Loucy (cell line): Measurements from ENCODE around the gene TTC39C.
A peak's percentile ranks its signal among the peaks of the same experiment; 100 is the strongest.

Source experiments
- H2AFZ ChIP-seq: fragments of 200-600 bp; sonication (generic); 2 replicates; pipeline ENCODE4 v1.6.0; 2016; ENCODE audit warnings: antibody characterized with exemption, mild to moderate bottlenecking, low read length, moderate library complexity
- H3F3A ChIP-seq: fragments of 200-600 bp; 2 replicates; pipeline ENCODE4 v1.6.0; 2016; ENCODE audit warnings: antibody characterized with exemption, low read depth, mild to moderate bottlenecking
- H3K27me3 ChIP-seq: fragments of 200-600 bp; sonication (generic); 2 replicates; pipeline ENCODE4 v1.6.1; 2014; ENCODE audit warnings: low read length, mild to moderate bottlenecking; ENCODE audit not compliant: insufficient read depth, poor library complexity, severe bottlenecking
- H3K36me3 ChIP-seq: fragments of 200-600 bp; sonication (generic); 2 replicates; pipeline ENCODE4 v1.6.1; 2016; ENCODE audit warnings: low read length; ENCODE audit not compliant: insufficient read depth
- H3K4me1 ChIP-seq: fragments of 200-600 bp; sonication (generic); 2 replicates; pipeline ENCODE4 v1.5.1; 2014; ENCODE audit warnings: low read length, mild to moderate bottlenecking; ENCODE audit not compliant: insufficient read depth, poor library complexity, severe bottlenecking
- H3K4me2 ChIP-seq: fragments of 200-600 bp; sonication (generic); 2 replicates; pipeline ENCODE4 v1.6.0; 2014; ENCODE audit warnings: antibody characterized with exemption, low read length, low read depth, mild to moderate bottlenecking; ENCODE audit not compliant: poor library complexity, severe bottlenecking
- H3K4me3 ChIP-seq: fragments of 200-600 bp; sonication (generic); 2 replicates; pipeline ENCODE4 v1.5.1; 2014; ENCODE audit warnings: low read length, mild to moderate bottlenecking, mixed read lengths; ENCODE audit not compliant: poor library complexity, severe bottlenecking
- H3K79me2 ChIP-seq: fragments of 200-600 bp; sonication (generic); 2 replicates; pipeline ENCODE4 v1.6.1; 2014; ENCODE audit warnings: low read length; ENCODE audit not compliant: insufficient read depth
- H3K9ac ChIP-seq: fragments of 200-600 bp; sonication (generic); 2 replicates; pipeline ENCODE4 v1.6.0; 2014; ENCODE audit warnings: mild to moderate bottlenecking, low read depth, low read length, moderate library complexity; ENCODE audit not compliant: poor library complexity, severe bottlenecking
- H3K9me2 ChIP-seq: fragments of 200-600 bp; sonication (generic); replicated peaks from 2 replicates; pipeline ENCODE4 v1.6.1; 2016; ENCODE audit warnings: low read depth, low read length, mixed read lengths
- H3K9me3 ChIP-seq: fragments of 200-600 bp; sonication (generic); 2 replicates; pipeline ENCODE4 v1.6.1; 2014; ENCODE audit warnings: mild to moderate bottlenecking, antibody characterized with exemption, low read length, low read depth; ENCODE audit not compliant: insufficient read depth
- H4K20me1 ChIP-seq: fragments of 200-600 bp; sonication (generic); 2 replicates; pipeline ENCODE4 v1.6.0; 2014; ENCODE audit warnings: antibody characterized with exemption, low read length, mild to moderate bottlenecking; ENCODE audit not compliant: insufficient read depth, poor library complexity, severe bottlenecking
- EZH2phosphoT487 ChIP-seq: fragments of 200-600 bp; IDR thresholded peaks from 2 replicates; pipeline ENCODE4 v1.6.1; 2018; ENCODE audit warnings: antibody characterized with exemption, mild to moderate bottlenecking, moderate library complexity, borderline replicate concordance
- TF ChIP-seq, protein P1 (sequence below): fragments of 200-600 bp; sonication (generic); conservative IDR thresholded peaks from 2 replicates; pipeline ENCODE4 v1.5.1; 2014; ENCODE audit warnings: mild to moderate bottlenecking, antibody characterized with exemption, low read length

Gene TTC39C

DNA sequence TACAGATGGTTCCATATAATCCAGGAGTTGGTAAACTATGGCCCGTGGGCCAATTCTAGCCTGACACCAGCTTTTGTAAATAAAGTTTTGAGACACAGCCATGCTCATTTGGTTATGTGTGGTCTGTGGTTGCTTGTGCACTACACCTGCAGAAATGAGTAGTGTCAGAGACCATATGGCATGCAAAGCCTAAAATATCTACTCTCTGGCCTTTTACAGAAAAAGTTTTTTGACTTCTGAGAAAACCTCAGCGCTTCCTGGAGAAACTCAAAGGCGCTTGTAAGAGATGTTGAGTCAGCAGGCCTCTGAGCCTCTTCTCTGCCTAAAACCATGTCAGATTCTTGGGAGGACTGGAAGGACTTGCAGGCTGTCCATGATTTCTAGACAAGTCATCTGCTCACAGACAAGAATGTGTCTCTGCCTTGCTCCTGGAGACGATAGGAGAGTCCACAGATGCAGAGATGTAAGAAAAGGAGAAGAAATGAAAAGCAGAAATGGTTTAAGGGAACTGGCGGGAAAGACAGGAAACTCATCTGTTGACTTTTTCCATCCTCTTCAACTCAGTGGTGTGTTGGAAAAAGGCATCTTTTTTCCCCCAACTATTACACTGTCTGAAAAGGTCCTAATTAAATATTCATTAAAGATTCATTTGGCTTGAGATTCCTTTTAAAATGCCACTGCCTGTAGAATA is 5.2 kb downstream of the TTC39C start:
- Histone ChIP-seq H3K4me2 (peak overlapping the region; percentile 96), H3K4me3 (peak overlapping the region; percentile 77), H3F3A (peaks cover 10% of the 10 kb centered on the region; the same call in 1 of the 2 replicates), H3K36me3 (peaks cover 6% of the 10 kb centered on the region; the same call in 1 of the 2 replicates), H3K9me2 (no peaks in the 10 kb centered on the region), H3K79me2 (peaks cover 91% of the 10 kb centered on the region), H4K20me1 (peaks cover 55% of the 10 kb centered on the region), H3K9me3 (no peaks in the 10 kb centered on the region), H2AFZ (no peak overlapping the region), H3K9ac (no peak overlapping the region), H3K27me3 (no peaks in the 10 kb centered on the region), H3K4me1 (peaks cover 85% of the 10 kb centered on the region)
- TF ChIP-seq, protein P1, sequence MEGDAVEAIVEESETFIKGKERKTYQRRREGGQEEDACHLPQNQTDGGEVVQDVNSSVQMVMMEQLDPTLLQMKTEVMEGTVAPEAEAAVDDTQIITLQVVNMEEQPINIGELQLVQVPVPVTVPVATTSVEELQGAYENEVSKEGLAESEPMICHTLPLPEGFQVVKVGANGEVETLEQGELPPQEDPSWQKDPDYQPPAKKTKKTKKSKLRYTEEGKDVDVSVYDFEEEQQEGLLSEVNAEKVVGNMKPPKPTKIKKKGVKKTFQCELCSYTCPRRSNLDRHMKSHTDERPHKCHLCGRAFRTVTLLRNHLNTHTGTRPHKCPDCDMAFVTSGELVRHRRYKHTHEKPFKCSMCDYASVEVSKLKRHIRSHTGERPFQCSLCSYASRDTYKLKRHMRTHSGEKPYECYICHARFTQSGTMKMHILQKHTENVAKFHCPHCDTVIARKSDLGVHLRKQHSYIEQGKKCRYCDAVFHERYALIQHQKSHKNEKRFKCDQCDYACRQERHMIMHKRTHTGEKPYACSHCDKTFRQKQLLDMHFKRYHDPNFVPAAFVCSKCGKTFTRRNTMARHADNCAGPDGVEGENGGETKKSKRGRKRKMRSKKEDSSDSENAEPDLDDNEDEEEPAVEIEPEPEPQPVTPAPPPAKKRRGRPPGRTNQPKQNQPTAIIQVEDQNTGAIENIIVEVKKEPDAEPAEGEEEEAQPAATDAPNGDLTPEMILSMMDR: no peak
- TF ChIP-seq EZH2phosphoT487: no peak

DNA sequence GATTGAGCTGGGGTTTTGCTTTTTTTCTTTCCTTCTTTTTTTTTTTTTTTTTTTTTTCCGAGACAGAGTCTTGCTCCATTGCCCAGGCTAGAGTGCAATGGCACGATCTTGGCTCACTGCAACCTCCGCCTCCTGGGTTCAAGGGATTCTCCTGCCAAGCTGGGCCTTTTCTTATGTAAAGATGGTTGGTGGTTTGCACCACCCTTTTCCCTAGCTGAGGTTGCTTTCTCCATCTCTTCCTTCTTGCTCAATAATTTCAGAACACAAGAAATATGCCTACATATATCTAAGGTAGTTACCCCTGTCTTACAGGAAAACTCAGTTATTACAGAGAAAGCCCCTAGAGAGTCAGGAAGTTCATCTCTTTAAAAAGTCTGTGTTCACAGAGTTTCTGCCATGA is 7.0 kb downstream of the TTC39C start:
- Histone ChIP-seq H3K4me1 (peaks cover 86% of the 10 kb centered on the region), H3K4me3 (no peak overlapping the region), H3K27me3 (no peaks in the 10 kb centered on the region), H3K36me3 (peaks cover 6% of the 10 kb centered on the region; the same call in 1 of the 2 replicates), H4K20me1 (peaks cover 54% of the 10 kb centered on the region), H3K9me2 (no peaks in the 10 kb centered on the region), H3F3A (peaks cover 10% of the 10 kb centered on the region; the same call in 1 of the 2 replicates), H3K4me2 (peak overlapping the region; percentile 96), H3K9ac (peak overlapping the region; percentile 1), H3K9me3 (no peaks in the 10 kb centered on the region), H3K79me2 (peaks cover 91% of the 10 kb centered on the region), H2AFZ (no peak overlapping the region)
- TF ChIP-seq EZH2phosphoT487: no peak
- TF ChIP-seq, protein P1: no peak

GRCh38 chr18:24022161-24022560 is 7.6 kb downstream of the TTC39C start:
- Histone ChIP-seq H3F3A (peaks cover 10% of the 10 kb centered on the region; the same call in 1 of the 2 replicates), H2AFZ (no peak overlapping the region), H3K9me2 (no peaks in the 10 kb centered on the region), H3K36me3 (peaks cover 6% of the 10 kb centered on the region; the same call in 1 of the 2 replicates), H3K9ac (no peak overlapping the region), H4K20me1 (peaks cover 48% of the 10 kb centered on the region), H3K4me3 (no peak overlapping the region), H3K9me3 (no peaks in the 10 kb centered on the region), H3K4me1 (peaks cover 81% of the 10 kb centered on the region), H3K27me3 (no peaks in the 10 kb centered on the region), H3K79me2 (peaks cover 91% of the 10 kb centered on the region), H3K4me2 (peak overlapping the region; percentile 96)
- no peak for TF ChIP-seq EZH2phosphoT487
- TF ChIP-seq, protein P1: no peak
